Astrocyte (in vitro differentiated cells and primary cell): ENCODE data around the gene GPC2.

Experiments used
- CTCF ChIP-seq: IDR thresholded peaks from 2 replicates; pipeline ENCODE4 v1.5.1; 2011; ENCODE audit warnings: low read depth, mild to moderate bottlenecking, inconsistent platforms, low read length, moderate library complexity; ENCODE audit not compliant: insufficient read depth
- EZH2 ChIP-seq: IDR thresholded peaks from 2 replicates; pipeline ENCODE4 v1.6.1; 2012; ENCODE audit warnings: mild to moderate bottlenecking, low read length, inconsistent platforms; ENCODE audit not compliant: insufficient read depth

GRCh38 chr7:100209493-100209892 is 32.3 kb upstream of the GPC2 start:
- no peak for TF ChIP-seq CTCF
- TF ChIP-seq EZH2 = no peak
